Karpas-422 (cell line): ENCODE results near the gene MLH3. TPM values are rescaled to one million over a fixed set of nuclear protein-coding genes. Genes with fewer than 3 reads are reported as not detected.
"Not testable (repeated sequence)": the region's sequence is repeated elsewhere in the genome, so short reads cannot be mapped to it uniquely, and the experiment has no call there.

Experiments used
- DNase-seq: peaks from one replicate; pipeline ENCODE4 v3.0.0-alpha.2; 2015
- H2AFZ ChIP-seq: fragments of 200-600 bp; sonication (generic); 2 replicates; pipeline ENCODE4 v1.6.1; 2014; ENCODE audit warnings: antibody characterized with exemption, low read length, mixed read lengths
- H3K27ac ChIP-seq: fragments of 200-600 bp; sonication (generic); 2 replicates; pipeline ENCODE4 v1.5.1; 2014; ENCODE audit warnings: mild to moderate bottlenecking, low read length, moderate library complexity
- H3K27me3 ChIP-seq: fragments of 200-600 bp; sonication (generic); 2 replicates; pipeline ENCODE4 v1.6.1; 2014; ENCODE audit warnings: low read length, mixed read lengths
- H3K36me3 ChIP-seq: fragments of 200-600 bp; sonication (generic); 2 replicates; pipeline ENCODE4 v1.6.1; 2014; ENCODE audit warnings: low read length, mixed read lengths; ENCODE audit not compliant: insufficient read depth
- H3K4me1 ChIP-seq: fragments of 200-600 bp; sonication (generic); 2 replicates; pipeline ENCODE4 v1.6.1; 2014; ENCODE audit warnings: mild to moderate bottlenecking, low read length, mixed read lengths
- H3K4me2 ChIP-seq: fragments of 200-600 bp; sonication (generic); 2 replicates; pipeline ENCODE4 v1.6.1; 2014; ENCODE audit warnings: low read length, low read depth, mild to moderate bottlenecking; ENCODE audit not compliant: poor library complexity, severe bottlenecking
- H3K4me3 ChIP-seq: fragments of 200-600 bp; sonication (generic); 2 replicates; pipeline ENCODE4 v1.5.1; 2014; ENCODE audit warnings: mild to moderate bottlenecking, antibody characterized with exemption, low read length, mixed read lengths
- H3K79me2 ChIP-seq: fragments of 200-600 bp; sonication (generic); 2 replicates; pipeline ENCODE4 v1.6.1; 2014; ENCODE audit warnings: mild to moderate bottlenecking, low read length, mixed read lengths
- H3K9ac ChIP-seq: fragments of 200-600 bp; sonication (generic); 2 replicates; pipeline ENCODE4 v1.6.0; 2014; ENCODE audit warnings: low read length
- H3K9me2 ChIP-seq: fragments of 200-600 bp; sonication (generic), shearing (Covaris generic); replicated peaks from 2 replicates; pipeline ENCODE4 v1.6.0; 2014; ENCODE audit warnings: mild to moderate bottlenecking, low read length, moderate library complexity; ENCODE audit not compliant: insufficient read depth
- H3K9me3 ChIP-seq: fragments of 300-700, 200-600 bp; sonication (generic); 2 replicates; pipeline ENCODE4 v1.6.1; 2014; ENCODE audit warnings: low read length, mixed read lengths
- H4K20me1 ChIP-seq: fragments of 200-600 bp; sonication (generic); 2 replicates; pipeline ENCODE4 v1.6.1; 2014; ENCODE audit warnings: mild to moderate bottlenecking, antibody characterized with exemption, low read length, low read depth; ENCODE audit not compliant: insufficient read depth
- total RNA-seq: library from RNA; depleted of rRNA; stranded (reverse); fragments of >200 nt; shearing (Covaris generic); gene quantifications from 2 replicates; pipeline ENCODE4 v1.2.3, GENCODE V29; 2014; ENCODE audit warnings: low replicate concordance

MLH3 gene
- total RNA-seq, 1 experiment from 2014 or later, result 71.5 TPM

GRCh38 chr14:75070383-75070782, 19.1 kb upstream of the MLH3 start:
- Histone ChIP-seq H2AFZ (no peak overlapping the region), H3K27ac (no peak overlapping the region), H3K9me3 (no peaks in the 10 kb centered on the region), H3K4me1 (peaks cover 31% of the 10 kb centered on the region), H3K9me2 (no peaks in the 10 kb centered on the region), H3K36me3 (no peaks in the 10 kb centered on the region), H3K9ac (no peak overlapping the region), H3K4me3 (no peak overlapping the region), H4K20me1 (no peaks in the 10 kb centered on the region), H3K4me2 (no peak overlapping the region), H3K27me3 (no peaks in the 10 kb centered on the region), H3K79me2 (peaks cover 6% of the 10 kb centered on the region; the same call in 1 of the 2 replicates)
- DNase-seq, result no peak

GRCh38 chr14:75069811-75070145, 18.5 kb upstream of the MLH3 start:
- peaks cover 6% of the 10 kb centered on the region; the same call in 1 of the 2 replicates for H3K79me2 ChIP-seq
- peak overlapping the region; percentile 65 for H2AFZ ChIP-seq
- H3K4me1 ChIP-seq, result peaks cover 31% of the 10 kb centered on the region
- H3K36me3 ChIP-seq, result no peaks in the 10 kb centered on the region
- H3K27ac ChIP-seq, result no peak overlapping the region
- no peaks in the 10 kb centered on the region for H3K9me3 ChIP-seq
- DNase-seq, result no peak
- no peaks in the 10 kb centered on the region for H3K27me3 ChIP-seq
- H4K20me1 ChIP-seq, result no peaks in the 10 kb centered on the region
- H3K4me2 ChIP-seq, result peak overlapping the region; percentile 91
- peak overlapping the region; percentile 62 for H3K9ac ChIP-seq
- H3K9me2 ChIP-seq, result no peaks in the 10 kb centered on the region
- H3K4me3 ChIP-seq, result peak overlapping the region; percentile 63

- Histone ChIP-seq H3K9me3 (no peaks in the 10 kb centered on the region), H2AFZ (peak within 1 kb of the TSS; percentile 65), H3K27ac (peak within 1 kb of the TSS; percentile 53; the same call in 1 of the 2 replicates), H3K4me1 (peaks cover 32% of the 10 kb centered on the region), H3K4me2 (peak within 1 kb of the TSS; percentile 91), H3K27me3 (no peaks in the 10 kb centered on the region), H3K9me2 (no peaks in the 10 kb centered on the region), H3K36me3 (no peaks in the 10 kb centered on the region), H3K9ac (peak within 1 kb of the TSS; percentile 62), H3K4me3 (peak within 1 kb of the TSS; percentile 63), H4K20me1 (no peaks in the 10 kb centered on the region), H3K79me2 (peaks cover 6% of the 10 kb centered on the region; the same call in 1 of the 2 replicates)
- DNase-seq, result peak; percentile 95
These were observed 18.0 kb upstream of the MLH3 start, which contains the start of gene ZC2HC1C for GRCh38 chr14:75069121-75069810. TSS of gene ZC2HC1C (plus strand) at chr14:75069641. CDS start at chr14:75070574, 933 bp downstream.

- H4K20me1 ChIP-seq, result no peaks in the 10 kb centered on the region
- H3K36me3 ChIP-seq, result no peaks in the 10 kb centered on the region
- peaks cover 35% of the 10 kb centered on the region for H3K4me1 ChIP-seq
- H3K79me2 ChIP-seq, result peaks cover 9% of the 10 kb centered on the region
- peak overlapping the region; percentile 53; the same call in 1 of the 2 replicates for H3K27ac ChIP-seq
- peak overlapping the region; percentile 65 for H2AFZ ChIP-seq
- peak overlapping the region; percentile 63 for H3K4me3 ChIP-seq
- no peaks in the 10 kb centered on the region for H3K27me3 ChIP-seq
- H3K9ac ChIP-seq, result peak overlapping the region; percentile 62
- no peak for DNase-seq
- H3K9me3 ChIP-seq, result no peaks in the 10 kb centered on the region
- H3K4me2 ChIP-seq, result peak overlapping the region; percentile 91
- H3K9me2 ChIP-seq, result no peaks in the 10 kb centered on the region
These were observed 17.2 kb upstream of the MLH3 start for GRCh38 chr14:75068294-75069120.

- peak overlapping the region; percentile 91 for H3K4me2 ChIP-seq
- H3K36me3 ChIP-seq, H2AFZ ChIP-seq, H3K9me3 ChIP-seq, H3K9me2 ChIP-seq, H4K20me1 ChIP-seq, H3K27ac ChIP-seq, DNase-seq, H3K27me3 ChIP-seq: not testable (repeated sequence)
- H3K4me3 ChIP-seq, result peak overlapping the region; percentile 63; the same call in 1 of the 2 replicates
- H3K9ac ChIP-seq, result peak overlapping the region; percentile 62
- H3K4me1 ChIP-seq, result peaks cover 39% of the 10 kb centered on the region
- peaks cover 16% of the 10 kb centered on the region for H3K79me2 ChIP-seq
These were observed 16.5 kb upstream of the MLH3 start for GRCh38 chr14:75067765-75068164.

- no peak overlapping the region for H3K9ac ChIP-seq
- no peaks in the 10 kb centered on the region for H3K27me3 ChIP-seq
- no peak overlapping the region for H2AFZ ChIP-seq
- no peak for DNase-seq
- peaks cover 22% of the 10 kb centered on the region for H3K79me2 ChIP-seq
- peaks cover 42% of the 10 kb centered on the region for H3K4me1 ChIP-seq
- H3K9me2 ChIP-seq, result no peaks in the 10 kb centered on the region
- no peaks in the 10 kb centered on the region for H4K20me1 ChIP-seq
- H3K36me3 ChIP-seq, result no peaks in the 10 kb centered on the region
- H3K9me3 ChIP-seq, result no peaks in the 10 kb centered on the region
- no peak overlapping the region for H3K4me2 ChIP-seq
- H3K4me3 ChIP-seq, result no peak overlapping the region
- no peak overlapping the region for H3K27ac ChIP-seq
These were observed 15.9 kb upstream of the MLH3 start for GRCh38 chr14:75067212-75067611.

- Histone ChIP-seq H3K4me1 (peaks cover 42% of the 10 kb centered on the region), H3K79me2 (peaks cover 25% of the 10 kb centered on the region), H3K4me3 (no peak overlapping the region), H4K20me1 (no peaks in the 10 kb centered on the region), H3K27me3 (no peaks in the 10 kb centered on the region), H3K9ac (no peak overlapping the region), H3K9me3 (no peaks in the 10 kb centered on the region), H3K4me2 (no peak overlapping the region), H3K27ac (no peak overlapping the region), H3K9me2 (no peaks in the 10 kb centered on the region), H2AFZ (no peak overlapping the region), H3K36me3 (peaks cover under 1% of the 10 kb centered on the region; the same call in 1 of the 2 replicates)
- no peak for DNase-seq
These were observed 15.4 kb upstream of the MLH3 start for GRCh38 chr14:75066691-75067090.

GRCh38 chr14:75064205-75064567, 12.9 kb upstream of the MLH3 start:
- no peak for DNase-seq
- Histone ChIP-seq H3K4me1 (peaks cover 33% of the 10 kb centered on the region), H4K20me1 (no peaks in the 10 kb centered on the region), H3K4me3 (peak overlapping the region; percentile 95), H3K36me3 (peaks cover 23% of the 10 kb centered on the region), H3K9me3 (peaks cover 11% of the 10 kb centered on the region), H3K9ac (peak overlapping the region; percentile 89), H3K27ac (no peak overlapping the region), H3K27me3 (no peaks in the 10 kb centered on the region), H3K4me2 (peak overlapping the region; percentile 98), H3K9me2 (no peaks in the 10 kb centered on the region), H2AFZ (peak overlapping the region; percentile 56; the same call in 1 of the 2 replicates), H3K79me2 (peaks cover 45% of the 10 kb centered on the region)
